Loucy (cell line): Measurements from ENCODE around the gene PNCK.

Source experiments
- EZH2phosphoT487 ChIP-seq: fragments of 200-600 bp; IDR thresholded peaks from 2 replicates; pipeline ENCODE4 v1.6.1; 2018; ENCODE audit warnings: antibody characterized with exemption, mild to moderate bottlenecking, moderate library complexity, borderline replicate concordance
- TF ChIP-seq, protein P1 (sequence below): fragments of 200-600 bp; sonication (generic); conservative IDR thresholded peaks from 2 replicates; pipeline ENCODE4 v1.5.1; 2014; ENCODE audit warnings: mild to moderate bottlenecking, antibody characterized with exemption, low read length

DNA sequence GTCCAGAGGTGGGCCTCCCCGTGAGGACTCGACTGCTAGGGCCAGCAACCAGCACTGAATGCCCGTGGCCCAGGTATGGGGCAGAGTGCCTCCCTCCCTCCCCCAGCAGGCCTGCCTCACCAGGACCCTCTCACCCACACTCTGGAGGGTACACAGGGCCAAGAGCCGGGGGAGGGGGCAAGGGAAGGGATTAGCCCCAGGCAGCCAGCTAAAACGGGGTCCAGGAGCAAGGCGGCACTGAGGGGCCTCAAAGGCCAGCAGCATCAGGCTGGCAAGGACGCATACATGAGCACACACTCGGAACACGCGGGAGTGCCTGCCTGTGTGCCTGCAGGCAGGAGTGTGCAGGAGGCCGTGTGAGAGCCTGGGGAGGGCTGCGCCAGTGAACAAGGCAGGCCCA, 44.9 kb downstream of the PNCK start:
- TF ChIP-seq, protein P1, sequence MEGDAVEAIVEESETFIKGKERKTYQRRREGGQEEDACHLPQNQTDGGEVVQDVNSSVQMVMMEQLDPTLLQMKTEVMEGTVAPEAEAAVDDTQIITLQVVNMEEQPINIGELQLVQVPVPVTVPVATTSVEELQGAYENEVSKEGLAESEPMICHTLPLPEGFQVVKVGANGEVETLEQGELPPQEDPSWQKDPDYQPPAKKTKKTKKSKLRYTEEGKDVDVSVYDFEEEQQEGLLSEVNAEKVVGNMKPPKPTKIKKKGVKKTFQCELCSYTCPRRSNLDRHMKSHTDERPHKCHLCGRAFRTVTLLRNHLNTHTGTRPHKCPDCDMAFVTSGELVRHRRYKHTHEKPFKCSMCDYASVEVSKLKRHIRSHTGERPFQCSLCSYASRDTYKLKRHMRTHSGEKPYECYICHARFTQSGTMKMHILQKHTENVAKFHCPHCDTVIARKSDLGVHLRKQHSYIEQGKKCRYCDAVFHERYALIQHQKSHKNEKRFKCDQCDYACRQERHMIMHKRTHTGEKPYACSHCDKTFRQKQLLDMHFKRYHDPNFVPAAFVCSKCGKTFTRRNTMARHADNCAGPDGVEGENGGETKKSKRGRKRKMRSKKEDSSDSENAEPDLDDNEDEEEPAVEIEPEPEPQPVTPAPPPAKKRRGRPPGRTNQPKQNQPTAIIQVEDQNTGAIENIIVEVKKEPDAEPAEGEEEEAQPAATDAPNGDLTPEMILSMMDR, result no peak
- TF ChIP-seq EZH2phosphoT487, result no peak
